Daoy (cell line): ENCODE data around the gene RNF43. TPM values are rescaled to one million over a fixed set of nuclear protein-coding genes. Genes with fewer than 3 reads are reported as not detected.

Source experiments
- DNase-seq: peaks from one replicate; pipeline ENCODE4 v3.0.0-alpha.2; 2015; ENCODE audit warnings: low read depth
- total RNA-seq: library from RNA; depleted of rRNA; stranded (reverse); fragments of >200 nt; shearing (Covaris generic); gene quantifications from 2 replicates; pipeline ENCODE4 v1.2.3, GENCODE V29; 2014; rRNA removed

RNF43 gene
- 0.57 and 1.5 TPM in 2 replicates for total RNA-seq

DNA sequence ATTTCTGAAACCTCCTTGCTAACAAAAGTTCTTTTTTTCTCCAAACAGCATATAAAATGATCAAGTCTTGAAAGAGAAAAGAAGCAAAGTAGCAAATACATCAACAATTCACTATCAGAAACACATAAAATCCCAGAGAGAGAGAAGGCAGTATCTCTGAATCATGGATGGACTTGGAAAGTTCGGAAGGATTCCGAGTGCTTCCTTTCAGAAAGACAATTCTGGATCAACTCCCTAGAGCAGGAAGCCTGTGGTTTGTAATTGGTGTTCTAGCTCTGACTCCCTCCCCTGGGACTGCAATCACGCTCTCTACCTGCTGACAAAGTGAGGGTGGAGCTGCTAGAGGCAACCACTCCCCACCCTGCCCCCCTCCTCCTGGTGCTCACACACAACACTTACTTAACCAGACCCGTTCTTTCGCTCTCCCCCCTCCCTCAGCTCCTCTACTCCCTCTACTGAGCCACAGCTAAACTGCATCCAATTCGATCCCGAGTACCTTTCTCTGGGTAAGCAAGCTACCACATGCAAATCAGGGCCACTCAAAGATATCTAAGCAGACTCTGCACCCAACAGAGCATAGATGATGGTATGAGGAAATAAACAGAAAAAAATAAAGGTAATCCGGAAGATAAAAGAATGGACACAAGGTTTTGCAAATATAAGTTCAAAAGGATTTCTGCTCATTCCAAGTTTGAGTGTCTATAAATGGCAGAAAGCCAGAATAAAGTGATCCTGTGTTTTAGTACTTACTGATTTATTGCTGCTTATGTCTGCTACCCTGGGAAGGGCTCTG lies at the start of gene RNF43:
RNF43 (minus strand) TSS at position 235 of the 793 bp plus-strand sequence. CDS start 1,957 bp downstream, outside the sequence.
- DNase-seq, result peak; percentile 96

DNA sequence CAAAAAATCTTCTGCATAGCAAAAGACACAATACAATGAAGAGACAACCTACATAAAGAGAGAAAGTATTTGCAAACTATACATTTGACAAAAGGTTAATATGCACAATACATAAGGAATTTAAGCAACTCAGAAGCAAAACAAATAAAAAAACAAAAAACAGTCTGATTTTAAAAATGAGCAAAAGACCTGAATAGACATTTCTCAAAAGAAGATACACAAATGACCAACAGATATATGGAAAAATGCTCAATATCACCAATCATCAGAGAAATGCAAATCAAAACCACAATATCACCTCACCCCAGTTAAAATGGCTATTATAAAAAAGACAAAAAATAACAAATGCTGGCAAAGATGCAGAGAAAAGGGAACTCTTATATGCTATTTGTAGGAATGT lies 38.2 kb upstream of the RNF43 start:
- DNase-seq, result no peak

DNA sequence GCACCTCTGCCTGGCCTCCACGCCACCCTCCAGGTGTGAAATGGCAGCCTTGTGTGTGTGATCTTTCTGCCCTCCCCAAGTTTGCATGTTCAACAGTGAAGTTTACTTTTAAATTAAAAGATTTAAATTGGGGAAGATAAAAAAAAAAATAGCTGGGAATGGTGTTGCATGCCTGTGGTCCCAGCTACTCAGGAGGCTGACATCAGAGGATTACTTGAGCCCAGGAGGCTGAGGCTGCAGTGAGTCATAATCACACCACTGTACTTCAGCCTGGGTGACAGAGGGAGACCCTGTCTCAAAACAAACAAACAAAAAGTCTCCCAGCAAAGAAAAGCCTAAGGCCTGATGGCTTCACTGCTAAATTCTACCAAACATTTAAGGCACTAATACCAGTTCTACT lies 35.4 kb upstream of the RNF43 start:
- peak; percentile 66 for DNase-seq

DNA sequence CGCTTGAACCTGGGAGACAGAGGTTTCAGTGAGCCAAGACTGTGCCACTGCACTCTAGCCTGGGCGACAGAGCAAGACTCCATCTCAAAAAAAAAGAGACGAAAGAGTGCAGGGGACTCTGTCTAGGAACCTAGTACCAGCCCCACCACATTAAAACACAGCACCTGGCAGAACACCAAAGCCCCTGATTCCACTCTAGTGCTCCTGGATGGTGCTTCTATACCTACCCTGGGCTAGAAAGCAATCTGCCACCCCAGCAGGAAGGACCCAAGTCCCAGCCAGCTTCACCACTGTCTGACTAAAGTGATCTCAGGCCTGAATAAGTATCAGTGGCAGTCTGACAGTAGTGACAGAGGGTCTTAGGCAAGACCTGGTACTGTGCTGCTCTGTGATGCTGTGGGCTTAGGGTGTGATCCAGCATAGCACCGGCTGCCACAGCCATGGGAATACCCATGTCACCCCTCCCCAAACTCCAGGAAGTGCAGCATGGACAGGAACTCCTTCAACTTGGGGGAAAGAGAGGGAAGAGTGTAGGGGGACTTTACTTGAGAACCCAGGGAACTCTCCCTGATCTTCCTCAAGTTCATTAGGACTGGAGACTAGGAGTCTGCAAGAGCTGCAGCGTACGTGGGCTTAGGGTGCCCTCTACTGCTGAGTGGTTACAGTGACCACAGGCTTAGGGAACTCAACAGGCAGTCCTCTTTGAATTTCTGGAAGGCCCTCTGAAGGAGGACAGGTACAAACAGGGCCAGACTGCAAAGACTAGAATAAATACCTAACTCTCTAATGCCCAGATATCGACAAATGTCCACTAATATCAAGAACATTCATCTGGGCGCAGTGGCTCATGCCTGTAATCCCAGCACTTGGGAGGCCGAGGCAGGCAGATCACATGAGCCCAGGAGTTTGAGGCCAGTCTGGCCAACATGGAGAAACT lies 30.0 kb upstream of the RNF43 start:
- peak; percentile 76 for DNase-seq

DNA sequence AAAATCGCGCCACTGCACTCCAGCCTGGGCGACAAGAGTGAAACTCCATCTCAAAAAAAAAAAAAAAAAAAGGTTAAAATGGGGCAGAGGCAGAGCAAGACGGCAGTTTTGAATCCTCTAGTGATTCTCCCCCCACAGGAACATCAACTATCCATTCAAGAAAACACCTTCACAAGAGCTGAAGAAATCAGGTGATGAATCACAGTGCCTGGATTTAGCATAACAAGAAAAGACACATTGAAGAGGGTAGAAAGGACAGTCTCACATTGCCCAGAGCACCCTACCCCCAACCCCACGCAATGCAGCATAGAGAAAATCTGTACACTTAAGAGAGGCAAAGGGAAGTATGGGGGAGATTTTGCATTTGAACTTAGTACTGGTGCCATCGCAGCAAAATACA lies 28.8 kb upstream of the RNF43 start:
- no peak for DNase-seq

DNA sequence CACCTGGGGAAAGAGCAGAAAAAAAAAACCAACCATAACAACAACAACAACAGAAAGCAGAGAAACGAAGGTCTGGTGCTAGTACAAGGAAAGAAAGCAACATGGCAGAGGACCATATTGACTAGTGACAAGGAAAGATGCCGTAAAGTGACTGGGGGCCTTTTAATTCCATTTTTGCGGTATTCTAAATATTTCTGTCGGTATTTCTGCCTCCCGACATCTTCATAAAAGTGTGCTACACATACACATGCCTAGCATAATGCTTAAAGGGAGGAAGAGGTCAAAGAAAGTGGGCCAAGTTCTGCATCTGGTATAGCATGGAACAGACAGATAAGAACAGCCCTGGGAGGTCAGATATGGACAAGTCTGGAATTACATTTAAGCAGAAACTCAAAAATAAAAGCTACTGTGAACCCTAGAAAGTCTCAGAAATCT lies 19.5 kb upstream of the RNF43 start:
- no peak for DNase-seq

DNA sequence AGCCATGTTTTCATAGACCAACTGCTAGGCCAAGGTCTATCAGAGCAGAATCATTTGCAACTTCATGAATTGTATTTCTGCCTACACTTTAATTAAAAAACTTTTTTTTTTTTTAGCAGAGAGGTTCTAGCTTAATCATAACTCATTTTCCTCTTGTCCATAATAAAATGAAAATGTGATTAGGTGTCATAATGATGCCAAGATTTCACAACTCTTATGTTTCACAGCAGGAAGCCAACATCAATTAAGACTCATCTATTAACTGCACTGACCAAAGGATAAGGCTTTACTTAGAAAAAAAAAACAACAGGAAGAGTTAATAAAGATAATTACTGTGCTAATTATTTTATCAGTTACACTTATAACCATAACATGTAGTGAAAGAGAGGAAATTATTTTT lies 18.9 kb upstream of the RNF43 start:
- DNase-seq, result no peak

DNA sequence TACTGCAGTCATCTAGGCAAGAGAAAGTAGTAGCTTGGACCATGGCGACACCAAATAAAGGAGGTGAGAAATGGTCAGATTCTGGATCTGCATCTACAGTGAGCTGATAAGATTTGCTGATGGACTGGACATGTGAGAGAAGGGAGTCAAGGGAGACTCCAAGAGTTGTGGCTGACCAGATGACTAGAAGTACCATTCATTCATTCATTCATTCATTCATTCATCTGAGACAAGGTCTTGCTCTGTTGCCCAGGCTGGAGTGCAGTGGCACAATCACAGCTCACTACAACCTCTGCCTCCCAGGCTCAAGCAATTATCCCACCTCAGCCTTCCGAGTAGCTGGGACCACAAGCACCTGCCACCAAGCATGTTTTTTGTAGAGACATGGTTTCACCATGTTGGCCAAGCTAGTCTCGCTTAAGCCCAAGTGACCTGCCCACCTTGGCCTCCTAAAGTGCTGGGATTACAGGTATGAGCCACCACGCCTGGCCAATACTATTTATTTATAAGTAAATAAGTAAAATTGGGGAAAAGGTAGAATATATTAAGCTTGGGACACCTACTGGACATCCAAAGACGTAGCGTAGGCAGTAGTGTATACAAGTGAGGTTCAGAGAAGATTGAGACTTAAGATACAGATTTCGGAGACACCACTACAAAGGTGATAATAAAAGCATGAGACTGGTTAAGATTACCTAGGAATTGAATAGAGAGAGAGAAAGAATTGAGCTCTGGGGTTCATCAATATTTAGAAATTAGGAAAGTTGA lies 15.7 kb upstream of the RNF43 start:
- DNase-seq, result no peak

DNA sequence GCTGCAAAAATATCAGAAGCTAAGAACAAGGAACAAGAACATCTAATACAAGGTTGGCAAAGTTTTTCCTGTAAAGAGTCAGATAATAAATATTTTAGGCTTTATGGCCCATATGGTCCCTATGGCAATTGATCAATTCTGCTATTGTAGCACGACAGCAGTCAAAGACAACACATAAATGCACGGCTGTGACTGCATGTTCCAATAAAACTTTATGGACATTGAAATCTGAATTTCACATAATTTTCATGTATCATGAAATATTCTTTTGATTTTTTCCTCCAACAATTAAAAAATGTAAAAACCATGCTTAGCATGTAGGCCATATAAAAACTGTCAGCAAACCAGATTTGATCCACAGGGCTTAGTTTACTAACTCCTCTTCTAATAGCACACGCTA lies 10.5 kb upstream of the RNF43 start:
- no peak for DNase-seq

DNA sequence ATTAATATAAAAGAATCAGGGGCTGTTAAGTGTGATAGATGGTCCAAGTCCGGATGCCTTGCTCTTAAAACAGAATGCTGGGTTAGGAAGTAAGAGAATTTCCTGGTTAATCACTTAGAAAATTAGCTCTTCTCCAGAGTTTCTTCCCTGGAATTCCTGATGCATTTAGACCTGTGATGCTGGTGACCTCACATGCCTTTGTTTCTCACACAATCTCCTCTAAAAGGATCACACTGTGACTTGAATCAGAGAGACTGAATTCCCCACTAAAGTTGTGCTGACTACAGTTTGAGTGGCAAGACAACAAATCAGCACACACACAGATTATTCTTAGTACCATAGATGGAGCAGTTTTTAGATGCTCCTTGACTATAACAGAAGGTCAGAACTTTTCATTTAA lies 4.4 kb upstream of the RNF43 start:
- DNase-seq, result no peak

DNA sequence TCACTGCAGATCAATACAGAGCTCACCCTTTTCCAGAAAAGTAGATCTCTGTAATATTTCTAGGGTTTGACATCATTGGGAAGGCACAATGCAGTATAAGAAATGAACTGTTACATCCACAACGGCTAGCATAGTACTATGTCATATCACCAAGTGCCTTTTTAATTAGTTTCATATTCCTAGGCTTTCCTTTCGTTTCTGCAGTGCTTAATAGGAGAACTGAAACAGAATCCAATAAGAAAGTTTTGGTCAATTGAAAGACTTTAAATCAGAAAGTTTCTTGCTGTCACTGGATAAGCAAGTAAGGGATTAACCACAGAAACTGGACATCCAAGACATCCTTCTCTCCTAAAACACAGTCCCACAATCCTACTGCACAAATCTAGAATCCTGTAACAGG lies 3.5 kb upstream of the RNF43 start:
- no peak for DNase-seq

DNA sequence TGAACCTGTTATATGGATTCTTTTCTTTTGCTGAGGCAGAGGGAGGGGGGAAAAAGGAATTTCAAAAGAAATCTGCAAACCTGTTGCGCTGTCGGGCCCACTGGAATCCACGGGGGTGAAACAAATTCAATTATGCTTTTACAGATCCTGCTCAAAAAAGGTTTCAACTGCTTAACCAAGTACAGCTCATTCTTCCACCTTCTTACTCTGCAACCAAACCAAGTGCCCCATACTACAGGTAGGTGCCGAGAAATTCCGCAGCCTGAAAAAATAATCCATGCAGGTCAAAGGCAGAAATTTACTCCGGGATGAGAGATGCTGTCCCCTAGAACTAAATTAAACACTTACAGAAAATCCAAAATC lies 416 bp downstream of the RNF43 start:
- no peak for DNase-seq

DNA sequence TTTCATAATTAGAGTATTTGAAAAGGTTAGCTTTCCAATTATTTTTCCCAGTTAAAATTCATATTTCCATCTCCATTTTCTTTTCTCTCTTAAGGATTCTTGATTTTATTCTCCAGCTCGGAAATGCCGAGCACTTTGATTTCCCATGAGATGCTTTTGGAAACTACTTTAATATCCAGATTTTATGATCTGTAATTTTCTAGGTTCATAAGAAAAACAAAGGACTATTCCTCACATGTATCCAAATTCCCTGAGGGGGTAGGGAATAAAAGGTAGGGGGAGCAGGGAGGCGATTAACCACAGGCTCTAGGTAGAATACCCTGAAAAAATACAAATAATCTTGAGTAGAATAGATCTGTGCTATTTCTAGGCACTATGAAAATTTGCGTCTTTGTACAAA lies 938 bp downstream of the RNF43 start:
- DNase-seq, result no peak

DNA sequence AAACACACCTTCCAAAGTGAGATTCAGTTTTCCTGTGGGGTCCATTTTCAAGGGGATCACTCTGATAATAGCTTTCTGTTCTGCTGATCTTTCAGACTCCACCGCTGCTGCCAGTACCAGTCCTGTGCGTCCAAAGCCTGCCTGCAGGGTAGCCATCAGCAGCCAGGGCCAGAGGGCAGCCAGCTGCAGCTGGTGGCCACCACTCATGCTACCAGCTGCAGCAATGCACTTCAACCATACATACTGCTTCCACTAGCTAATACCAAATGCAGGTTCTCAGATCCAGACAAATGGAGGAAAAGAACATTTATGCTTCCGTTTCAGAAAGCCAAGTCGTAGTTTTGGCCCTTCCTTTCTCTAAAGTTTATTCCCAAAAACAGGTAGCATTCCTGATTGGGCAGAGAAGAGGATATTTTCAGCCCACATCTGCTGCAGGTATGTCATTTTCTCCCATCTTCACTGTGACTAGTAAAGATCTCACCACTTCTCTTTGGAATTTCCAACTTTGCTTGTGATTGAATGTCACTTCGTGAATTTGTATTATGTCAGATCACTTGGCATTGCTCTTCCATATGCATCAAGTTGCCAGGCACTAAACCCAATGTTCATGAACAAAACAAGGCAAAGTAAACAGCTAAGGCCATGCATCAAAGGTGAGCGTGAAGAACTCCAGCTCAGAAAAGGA lies 1.8 kb downstream of the RNF43 start:
- DNase-seq, result peak; percentile 32

DNA sequence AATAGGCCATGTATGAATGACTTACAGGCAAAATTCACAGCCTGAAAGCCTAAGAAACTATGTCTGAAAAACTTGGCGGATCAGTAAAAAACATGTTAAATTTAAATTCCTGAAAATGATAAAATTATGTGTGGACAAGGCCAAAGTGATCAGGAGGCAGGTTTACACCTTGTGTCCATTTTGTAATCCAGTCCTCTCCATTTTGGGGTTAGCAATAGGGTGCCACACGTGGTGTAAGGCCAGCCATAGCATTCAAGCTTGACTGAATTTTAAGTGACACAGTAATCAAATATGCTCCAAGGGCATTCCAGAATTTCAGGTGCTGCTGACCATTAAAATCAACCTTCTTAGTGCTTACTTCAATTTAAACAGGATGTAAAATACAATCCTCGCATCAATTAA lies 2.7 kb downstream of the RNF43 start:
- peak; percentile 30 for DNase-seq

DNA sequence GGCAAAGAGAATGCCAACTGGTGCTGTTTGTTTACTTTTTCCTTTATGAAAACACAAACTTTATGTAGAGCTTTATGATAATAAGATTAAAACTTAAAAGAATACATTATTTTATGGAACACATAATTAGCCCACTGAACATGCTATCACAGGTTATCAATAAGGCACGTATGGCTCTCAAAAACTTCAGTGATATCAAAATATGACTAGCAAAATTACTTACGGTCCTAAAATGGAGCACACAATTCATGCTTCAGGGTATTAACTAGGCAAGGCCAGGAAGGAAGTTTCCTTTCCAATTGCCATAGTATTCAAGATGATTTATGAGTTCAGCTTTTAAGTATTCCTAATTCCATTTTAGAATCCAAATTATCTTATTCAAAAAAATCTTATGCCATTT lies 3.6 kb downstream of the RNF43 start:
- DNase-seq, result no peak

DNA sequence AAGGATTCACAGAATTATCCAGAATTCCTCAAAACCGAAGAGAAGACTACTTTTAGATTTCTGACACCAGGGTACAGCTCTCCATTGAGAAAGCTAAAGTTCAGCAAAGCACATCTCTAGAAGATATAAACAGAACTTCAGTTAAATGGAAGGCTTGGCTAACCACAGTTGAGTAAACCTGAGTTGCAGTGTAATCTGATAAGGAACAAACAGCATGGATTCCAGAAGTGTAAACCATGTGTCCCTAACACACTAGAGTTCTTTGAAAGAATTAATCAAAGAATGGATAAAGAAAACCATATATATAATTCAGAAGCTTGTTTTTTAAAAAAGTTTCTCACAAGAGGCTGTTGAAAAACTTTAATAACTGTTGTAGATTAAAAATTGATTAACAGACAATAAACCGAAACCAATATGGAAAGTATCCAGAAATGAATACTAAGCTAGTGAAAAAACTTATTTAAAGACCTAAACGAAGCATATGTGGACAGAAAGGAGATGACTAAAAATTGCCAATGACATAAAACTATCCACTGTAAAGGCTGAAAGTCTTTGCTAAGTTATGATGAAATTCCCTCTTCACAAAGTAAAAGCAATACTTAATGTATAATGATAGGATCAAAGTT lies 4.3 kb downstream of the RNF43 start:
- DNase-seq, result peak; percentile 36

DNA sequence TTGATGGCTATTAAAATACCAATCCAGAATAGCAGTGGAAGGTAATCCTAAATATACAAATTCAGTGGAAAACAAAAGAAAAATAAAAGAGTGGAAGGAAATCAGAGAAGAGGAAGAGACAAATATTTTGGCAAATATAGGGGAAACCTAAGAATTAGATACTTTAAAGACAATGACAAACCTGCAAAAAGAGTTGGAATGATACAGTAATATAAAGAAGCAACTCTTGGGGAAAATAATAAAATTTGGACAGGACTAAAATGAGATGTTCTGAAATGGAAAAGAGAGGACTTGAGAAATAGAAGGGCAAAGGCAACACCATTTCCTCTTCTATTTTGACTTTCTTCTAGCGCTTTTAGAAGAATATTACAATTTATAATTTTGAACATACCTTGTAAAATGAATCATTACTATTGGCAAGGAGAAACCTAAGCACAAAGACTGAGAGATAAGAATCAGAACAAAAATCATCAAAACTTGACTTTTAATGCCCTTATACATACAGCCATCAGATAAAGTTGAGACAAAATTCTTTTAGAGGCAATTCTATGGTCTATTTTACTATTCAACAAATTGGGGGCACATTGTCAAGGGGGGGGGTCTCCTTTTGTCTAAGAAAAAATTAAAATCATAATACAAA lies 5.2 kb downstream of the RNF43 start:
- no peak for DNase-seq

DNA sequence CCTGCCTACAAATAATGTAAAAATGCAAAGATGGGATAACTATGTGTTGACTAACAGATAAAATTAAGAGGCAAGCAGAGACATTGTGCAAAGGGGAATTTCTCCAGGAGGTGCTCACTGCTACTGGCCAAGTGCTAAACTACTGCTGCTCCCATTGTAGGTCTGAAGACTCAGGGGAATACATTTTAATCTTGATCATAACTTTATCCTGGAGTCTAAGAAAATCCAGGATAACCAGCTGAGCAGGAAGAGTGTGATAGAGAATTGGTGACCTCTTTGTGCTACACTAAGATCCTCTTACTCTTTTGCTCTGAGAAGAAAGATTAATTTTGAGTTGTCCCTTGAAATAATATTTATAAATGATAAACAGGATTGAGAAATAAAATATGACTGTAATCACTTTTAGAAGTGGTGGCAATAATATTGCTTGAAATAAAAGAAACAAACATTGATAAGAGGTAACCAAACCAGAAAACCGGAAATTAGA lies 5.9 kb downstream of the RNF43 start:
- no peak for DNase-seq

DNA sequence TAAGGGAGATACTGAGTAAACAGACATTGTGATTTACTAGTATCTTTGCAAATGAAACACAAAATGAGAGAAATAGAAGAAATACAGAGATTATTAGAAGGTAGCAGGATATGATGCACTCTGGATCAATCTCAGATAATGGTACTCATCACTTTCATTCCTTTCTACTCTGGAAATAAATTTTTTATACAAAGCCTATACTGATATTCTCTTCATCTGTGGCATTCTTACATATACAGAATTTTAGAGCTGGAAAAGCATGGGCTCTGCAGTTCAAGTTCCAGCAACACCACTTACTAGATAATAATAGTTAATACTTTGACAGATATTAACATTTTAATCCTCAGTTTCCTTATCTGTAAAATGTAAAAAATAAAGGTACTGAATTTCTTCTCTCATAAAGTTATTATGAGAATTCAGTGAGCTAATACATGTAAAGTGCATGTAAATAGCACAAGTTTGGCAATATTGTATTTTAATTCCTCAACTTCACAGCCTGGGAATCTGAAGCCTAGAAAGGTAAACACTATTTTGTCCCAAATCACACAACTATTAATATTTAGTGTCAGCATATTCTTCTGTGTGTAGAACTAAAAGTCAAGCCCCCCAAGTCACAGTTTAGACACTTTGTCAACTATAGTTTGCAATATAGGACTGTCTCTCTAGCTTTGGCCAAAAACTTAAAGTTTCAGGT lies 6.5 kb downstream of the RNF43 start:
- DNase-seq, result no peak
